HCT116 (cell line): ENCODE data around the gene EXOSC1. TPM values are rescaled to one million over a fixed set of nuclear protein-coding genes. Genes with fewer than 3 reads are reported as not detected.

Source experiments
- ATAC-seq: fragments of 200-7000 bp; cut with Tn5 transposase; 2 replicates; pipeline ENCODE4 v1.9.1; 2020; ENCODE audit warnings: mild to moderate bottlenecking, moderate library complexity
- BruUV-seq: library from RNA; stranded (reverse); fragments of 400-500 nt; replicated peaks from 2 replicates; lab custom pipeline; 2021; lab: Mats Ljungman, UMichigan
- CTCF ChIA-PET: fragments of 300-600 bp; sonication (Branson Sonifier 250); formaldehyde crosslinking; loops from one replicate; lab custom pipeline; 2021; ENCODE audit warnings: antibody characterized with exemption; lab: Charles Lee
- POLR2A ChIA-PET: fragments of 300-600, 350-600 bp; sonication (Branson Sonifier 250); formaldehyde crosslinking; loops from one replicate; lab custom pipeline; 2021; ENCODE audit warnings: antibody characterized with exemption; lab: Charles Lee
- RAD21 ChIA-PET, 2 experiments: fragments of 300-600 bp; sonication (Branson Sonifier 250); formaldehyde crosslinking; loops; one replicate each; lab custom pipeline; 2023; ENCODE audit warnings: low total read pairs in 2 of 2; ENCODE audit not compliant: uncharacterized antibody in 2 of 2, unreplicated experiment in 2 of 2, low non-redundant PET in 1 of 2; lab: Charles Lee
- DNase-seq: peaks from one replicate; pipeline ENCODE4 v3.0.0-alpha.2; 2010; ENCODE audit warnings: low read depth, low spot score
- H2AFZ ChIP-seq: fragments of 200-600 bp; shearing (Covaris generic), sonication (generic); 2 replicates; pipeline ENCODE4 v1.6.1; 2017; ENCODE audit warnings: low read depth, mixed run types, mixed read lengths, antibody characterized with exemption, low read length; ENCODE audit not compliant: poor library complexity, severe bottlenecking
- H3K27ac ChIP-seq: 2 replicates; pipeline ENCODE4 v1.5.1; 2012; ENCODE audit warnings: low read depth, low read length
- H3K27me3 ChIP-seq: fragments of 200-600 bp; sonication (generic); 2 replicates; pipeline ENCODE4 v1.6.1; 2016; ENCODE audit warnings: mixed run types, low read length, mixed read lengths; ENCODE audit not compliant: insufficient read depth
- H3K36me3 ChIP-seq, 2 experiments: fragments of 200-500 bp in 1 of 2; fragments of 200-600 bp in 1 of 2; sonication (Bioruptor generic) in 1 of 2; sonication (generic) in 1 of 2; 2 replicates each; pipeline versions ENCODE4 v1.5.1 to v1.6.1; 2014 to 2016; ENCODE audit warnings: low read length in 2 of 2, inconsistent platforms in 1 of 2, mixed read lengths in 1 of 2, mixed run types in 1 of 2; ENCODE audit not compliant: insufficient read depth in 2 of 2, control insufficient read depth in 1 of 2
- H3K4me1 ChIP-seq, 2 experiments: fragments of 200-600 bp in 1 of 2; sonication (generic) in 1 of 2; 2 replicates each; pipeline versions ENCODE4 v1.5.1 to v1.6.1; 2012 to 2017; ENCODE audit warnings: low read length in 2 of 2, inconsistent platforms in 1 of 2, mild to moderate bottlenecking in 1 of 2, mixed read lengths in 1 of 2, mixed run types in 1 of 2, moderate library complexity in 1 of 2; ENCODE audit not compliant: insufficient read depth in 2 of 2, control insufficient read depth in 1 of 2
- H3K4me2 ChIP-seq: fragments of 200-600 bp; sonication (generic); 2 replicates; pipeline ENCODE4 v1.6.1; 2017; ENCODE audit warnings: mixed run types, low read length, mixed read lengths
- H3K4me3 ChIP-seq, 2 experiments: fragments of 200-600 bp in 1 of 2; sonication (generic) in 1 of 2; replicated peaks in 1 of 2; 2 replicates each; pipeline ENCODE4 v1.5.1; 2011 to 2016; ENCODE audit warnings: low read length in 2 of 2, control low read depth in 1 of 2, low read depth in 1 of 2, mild to moderate bottlenecking in 1 of 2, mixed read lengths in 1 of 2, mixed run types in 1 of 2
- H3K79me2 ChIP-seq: fragments of 200-600 bp; sonication (generic); 2 replicates; pipeline ENCODE4 v1.6.1; 2017; ENCODE audit warnings: mild to moderate bottlenecking, mixed run types, low read length, moderate library complexity, mixed read lengths; ENCODE audit not compliant: insufficient read depth
- H3K9ac ChIP-seq: fragments of 200-600 bp; sonication (generic); 2 replicates; pipeline ENCODE4 v1.6.1; 2016; ENCODE audit warnings: low read length, mixed read lengths
- H3K9me2 ChIP-seq: fragments of 200-600 bp; sonication (generic), shearing (Covaris generic); 2 replicates; pipeline ENCODE4 v1.6.1; 2017; ENCODE audit warnings: mixed run types, mild to moderate bottlenecking, moderate library complexity; ENCODE audit not compliant: insufficient read depth
- H3K9me3 ChIP-seq, 2 experiments: fragments of 200-500 bp in 1 of 2; fragments of 200-600 bp in 1 of 2; sonication (Bioruptor generic) in 1 of 2; sonication (generic) in 1 of 2; 2 replicates each; pipeline ENCODE4 v1.6.1; 2014 to 2017; ENCODE audit warnings: low read length in 2 of 2, mixed read lengths in 2 of 2, inconsistent platforms in 1 of 2, low read depth in 1 of 2, mild to moderate bottlenecking in 1 of 2, mixed run types in 1 of 2, moderate library complexity in 1 of 2; ENCODE audit not compliant: control insufficient read depth in 1 of 2, insufficient read depth in 1 of 2
- H4K20me1 ChIP-seq: fragments of 200-600 bp; sonication (generic), shearing (Covaris generic); 2 replicates; pipeline ENCODE4 v1.6.1; 2017; ENCODE audit warnings: mixed run types, mild to moderate bottlenecking, moderate library complexity; ENCODE audit not compliant: insufficient read depth
- CBX3 ChIP-seq: IDR thresholded peaks from 2 replicates; pipeline ENCODE4 v1.6.1; 2012; ENCODE audit warnings: low read depth
- EGR1 ChIP-seq: IDR thresholded peaks from 2 replicates; pipeline ENCODE4 v1.6.1; 2012; ENCODE audit warnings: low read depth
- POLR2AphosphoS5 ChIP-seq: IDR thresholded peaks from 2 replicates; pipeline ENCODE4 v1.6.1; 2011; ENCODE audit warnings: mild to moderate bottlenecking, low read depth, low read length, moderate library complexity
- RAD21 ChIP-seq: IDR thresholded peaks from 2 replicates; pipeline ENCODE4 v1.6.1; 2012; ENCODE audit warnings: low read depth, mild to moderate bottlenecking
- SIN3A ChIP-seq: IDR thresholded peaks from 2 replicates; pipeline ENCODE4 v1.6.1; 2012; ENCODE audit warnings: low read depth
- TCF7L2 ChIP-seq: IDR thresholded peaks from 2 replicates; pipeline ENCODE4 v1.7.0; 2011; ENCODE audit warnings: borderline replicate concordance, inconsistent platforms; ENCODE audit not compliant: insufficient read depth, insufficient read length; ENCODE audit errors: extremely low read depth
- intact Hi-C: fragments of 100-400 bp; cut with micrococcal nuclease; formaldehyde crosslinking; loops from 2 replicates; pipeline ENCODE4 v1.10.0; 2022
- total RNA-seq: library from RNA; stranded (reverse); gene quantifications from one replicate; pipeline ENCODE4 v1.2.1, GENCODE V29; 2021; ENCODE audit not compliant: unreplicated experiment
- TF ChIP-seq, protein P1 (sequence below): IDR thresholded peaks from 2 replicates; pipeline ENCODE4 v1.6.1; 2012
- TF ChIP-seq, protein P2 (sequence below): IDR thresholded peaks from 2 replicates; pipeline ENCODE4 v1.6.1; 2012; ENCODE audit warnings: low read depth
- TF ChIP-seq, protein P3 (sequence below), 3 experiments: fragments of 200-600 bp in 1 of 3; sonication (generic) in 1 of 3; IDR thresholded peaks in 2 of 3; conservative IDR thresholded peaks in 1 of 3; 2 replicates each; pipeline ENCODE4 v1.5.1; 2012 to 2017; ENCODE audit warnings: low read depth in 2 of 3, low read length in 2 of 3, antibody characterized with exemption in 1 of 3, borderline replicate concordance in 1 of 3, control low read depth in 1 of 3, mild to moderate bottlenecking in 1 of 3, mixed read lengths in 1 of 3, mixed run types in 1 of 3, moderate library complexity in 1 of 3; ENCODE audit not compliant: insufficient read depth in 1 of 3

The EXOSC1 gene
- total RNA-seq, 1 experiment from 2014 or later: 38.9 TPM

DNA sequence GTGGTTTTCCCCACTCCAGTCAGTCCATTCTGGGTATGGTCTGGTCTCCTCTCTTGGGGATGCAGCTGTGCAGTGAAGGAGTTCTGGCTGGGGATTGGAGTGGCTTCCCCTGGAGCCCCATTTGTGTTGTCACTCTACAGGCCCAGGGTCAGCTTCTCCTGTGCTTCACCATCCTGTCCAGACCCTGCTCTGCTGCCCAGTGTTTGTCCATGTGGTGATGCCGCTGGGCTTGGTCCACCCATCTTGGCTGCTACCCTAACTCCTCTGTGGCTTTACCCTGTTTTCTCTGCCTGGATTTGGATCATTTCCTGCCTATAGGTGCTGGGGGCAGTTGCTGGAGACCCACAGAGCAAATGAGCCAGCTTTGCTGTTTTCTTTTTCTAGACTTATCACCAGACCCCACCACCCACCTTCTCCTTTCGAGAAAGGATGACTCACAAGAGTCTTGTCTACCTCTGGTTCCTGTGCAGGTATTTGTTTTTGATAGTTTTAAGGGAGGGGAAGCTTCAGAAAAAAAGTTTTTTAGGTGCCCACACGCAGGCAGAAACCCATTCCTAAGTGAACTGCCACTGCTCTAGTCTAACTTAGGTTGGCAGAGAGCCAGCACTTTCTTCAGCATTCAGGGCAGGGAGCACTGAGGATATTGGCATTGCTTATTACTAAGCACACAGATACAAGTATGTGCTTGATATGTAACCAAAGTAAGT, 8.7 kb upstream of the EXOSC1 start:
- RAD21 ChIA-PET: no interaction called here
- no peak overlapping the region for H3K4me3 ChIP-seq
- TF ChIP-seq SIN3A (no peak), POLR2AphosphoS5 (0 out of 2 replicates have a peak, but pooled peaks have one; percentile 4), CBX3 (no peak), EGR1 (no peak), TCF7L2 (no peak), RAD21 (no peak)
- TF ChIP-seq, protein P1, sequence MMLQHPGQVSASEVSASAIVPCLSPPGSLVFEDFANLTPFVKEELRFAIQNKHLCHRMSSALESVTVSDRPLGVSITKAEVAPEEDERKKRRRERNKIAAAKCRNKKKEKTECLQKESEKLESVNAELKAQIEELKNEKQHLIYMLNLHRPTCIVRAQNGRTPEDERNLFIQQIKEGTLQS: no peak
- TF ChIP-seq, protein P2, sequence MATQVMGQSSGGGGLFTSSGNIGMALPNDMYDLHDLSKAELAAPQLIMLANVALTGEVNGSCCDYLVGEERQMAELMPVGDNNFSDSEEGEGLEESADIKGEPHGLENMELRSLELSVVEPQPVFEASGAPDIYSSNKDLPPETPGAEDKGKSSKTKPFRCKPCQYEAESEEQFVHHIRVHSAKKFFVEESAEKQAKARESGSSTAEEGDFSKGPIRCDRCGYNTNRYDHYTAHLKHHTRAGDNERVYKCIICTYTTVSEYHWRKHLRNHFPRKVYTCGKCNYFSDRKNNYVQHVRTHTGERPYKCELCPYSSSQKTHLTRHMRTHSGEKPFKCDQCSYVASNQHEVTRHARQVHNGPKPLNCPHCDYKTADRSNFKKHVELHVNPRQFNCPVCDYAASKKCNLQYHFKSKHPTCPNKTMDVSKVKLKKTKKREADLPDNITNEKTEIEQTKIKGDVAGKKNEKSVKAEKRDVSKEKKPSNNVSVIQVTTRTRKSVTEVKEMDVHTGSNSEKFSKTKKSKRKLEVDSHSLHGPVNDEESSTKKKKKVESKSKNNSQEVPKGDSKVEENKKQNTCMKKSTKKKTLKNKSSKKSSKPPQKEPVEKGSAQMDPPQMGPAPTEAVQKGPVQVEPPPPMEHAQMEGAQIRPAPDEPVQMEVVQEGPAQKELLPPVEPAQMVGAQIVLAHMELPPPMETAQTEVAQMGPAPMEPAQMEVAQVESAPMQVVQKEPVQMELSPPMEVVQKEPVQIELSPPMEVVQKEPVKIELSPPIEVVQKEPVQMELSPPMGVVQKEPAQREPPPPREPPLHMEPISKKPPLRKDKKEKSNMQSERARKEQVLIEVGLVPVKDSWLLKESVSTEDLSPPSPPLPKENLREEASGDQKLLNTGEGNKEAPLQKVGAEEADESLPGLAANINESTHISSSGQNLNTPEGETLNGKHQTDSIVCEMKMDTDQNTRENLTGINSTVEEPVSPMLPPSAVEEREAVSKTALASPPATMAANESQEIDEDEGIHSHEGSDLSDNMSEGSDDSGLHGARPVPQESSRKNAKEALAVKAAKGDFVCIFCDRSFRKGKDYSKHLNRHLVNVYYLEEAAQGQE: no peak
- TF ChIP-seq, protein P3, sequence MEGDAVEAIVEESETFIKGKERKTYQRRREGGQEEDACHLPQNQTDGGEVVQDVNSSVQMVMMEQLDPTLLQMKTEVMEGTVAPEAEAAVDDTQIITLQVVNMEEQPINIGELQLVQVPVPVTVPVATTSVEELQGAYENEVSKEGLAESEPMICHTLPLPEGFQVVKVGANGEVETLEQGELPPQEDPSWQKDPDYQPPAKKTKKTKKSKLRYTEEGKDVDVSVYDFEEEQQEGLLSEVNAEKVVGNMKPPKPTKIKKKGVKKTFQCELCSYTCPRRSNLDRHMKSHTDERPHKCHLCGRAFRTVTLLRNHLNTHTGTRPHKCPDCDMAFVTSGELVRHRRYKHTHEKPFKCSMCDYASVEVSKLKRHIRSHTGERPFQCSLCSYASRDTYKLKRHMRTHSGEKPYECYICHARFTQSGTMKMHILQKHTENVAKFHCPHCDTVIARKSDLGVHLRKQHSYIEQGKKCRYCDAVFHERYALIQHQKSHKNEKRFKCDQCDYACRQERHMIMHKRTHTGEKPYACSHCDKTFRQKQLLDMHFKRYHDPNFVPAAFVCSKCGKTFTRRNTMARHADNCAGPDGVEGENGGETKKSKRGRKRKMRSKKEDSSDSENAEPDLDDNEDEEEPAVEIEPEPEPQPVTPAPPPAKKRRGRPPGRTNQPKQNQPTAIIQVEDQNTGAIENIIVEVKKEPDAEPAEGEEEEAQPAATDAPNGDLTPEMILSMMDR (IDR thresholded peaks at IDR 0.05 in 2 of 3, conservative IDR thresholded peaks at IDR 0.05 in 1 of 3; ENCODE audit: borderline replicate concordance in 1 of 3, insufficient read depth in 1 of 3, low read depth in 2 of 3, low read length in 2 of 3): no peak
- TF ChIP-seq, all 23 proteins: peak for 1
- H3K9me3 ChIP-seq: no peaks in the 10 kb centered on the region
- H3K79me2 ChIP-seq: peaks cover 14% of the 10 kb centered on the region; the same call in 1 of the 2 replicates
- no peaks in the 10 kb centered on the region for H3K27me3 ChIP-seq
- H3K36me3 ChIP-seq: peaks cover 36 to 44% of the 10 kb centered on the region in 2 experiments
- BruUV-seq: no TSS peak
- H3K4me1 ChIP-seq: no peaks in the 10 kb centered on the region
- POLR2A ChIA-PET: no interaction called here
- H3K4me2 ChIP-seq: no peak overlapping the region
- DNase-seq (no peak), ATAC-seq (0 out of 2 replicates have a peak, but pooled peaks have one; percentile 18)
- H4K20me1 ChIP-seq: no peaks in the 10 kb centered on the region
- no peaks in the 10 kb centered on the region for H3K9me2 ChIP-seq
- intact Hi-C loops: no loop called here
- no peak overlapping the region for H3K27ac ChIP-seq
- H3K9ac ChIP-seq: no peak overlapping the region
- no peak overlapping the region for H2AFZ ChIP-seq
- CTCF ChIA-PET: no interaction called here
